HG03378 (cell line): ENCODE data around the gene RTEL1.

Source experiments
- ATAC-seq: cut with Tn5 transposase; IDR thresholded peaks from one replicate; pipeline ENCODE4 v1.9.1; 2021; ENCODE audit warnings: mild to moderate bottlenecking, moderate library complexity; ENCODE audit not compliant: unreplicated experiment

Gene RTEL1

GRCh38 chr20:63738687-63739129 lies 80.6 kb downstream of the RTEL1 start:
- no peak for ATAC-seq

GRCh38 chr20:63739130-63740069 lies 81.3 kb downstream of the RTEL1 start, which contains the start of gene SLC2A4RG:
Gene SLC2A4RG (plus strand): TSS chr20:63739776. CDS start chr20:63739913, 137 bp downstream.
- no peak for ATAC-seq

- no peak for ATAC-seq
Observed at GRCh38 chr20:63740070-63740626, 82.0 kb downstream of the RTEL1 start.

GRCh38 chr20:63740627-63741353 lies 82.7 kb downstream of the RTEL1 start:
- no peak for ATAC-seq

- ATAC-seq: no peak
Observed at GRCh38 chr20:63741354-63741675, 83.2 kb downstream of the RTEL1 start.

- ATAC-seq: no peak
Observed at GRCh38 chr20:63741676-63742380, 83.7 kb downstream of the RTEL1 start.

GRCh38 chr20:63742381-63743024 lies 84.4 kb downstream of the RTEL1 start:
- no peak for ATAC-seq

- no peak for ATAC-seq
Observed at GRCh38 chr20:63743210-63743970, 85.3 kb downstream of the RTEL1 start.

GRCh38 chr20:63744158-63744557 lies 86.0 kb downstream of the RTEL1 start:
- ATAC-seq: no peak

GRCh38 chr20:63744574-63745423 lies 86.7 kb downstream of the RTEL1 start:
- no peak for ATAC-seq

GRCh38 chr20:63745424-63745805 lies 87.3 kb downstream of the RTEL1 start:
- ATAC-seq: no peak
